ENCODE results near the gene WDR77.
A peak's percentile ranks its signal among the peaks of the same experiment; 100 is the strongest.

The WDR77 gene

GRCh38 chr1:111448918-111449702 is at the start of gene WDR77, which contains the start of gene ATP5PB:
Gene WDR77, minus strand, starts transcription at chr1:111449256. Its CDS starts 87 bp downstream, at chr1:111449169.
Gene ATP5PB, plus strand, starts transcription at chr1:111449464. Its CDS starts 78 bp downstream, at chr1:111449542.
- DNase-seq = peak; percentile 98

- no peak for DNase-seq
These were observed 48.5 kb upstream of the WDR77 start for GRCh38 chr1:111497592-111497991.

- DNase-seq = no peak
These were observed 47.3 kb upstream of the WDR77 start for GRCh38 chr1:111496398-111496797.

- DNase-seq = no peak
These were observed 42.0 kb upstream of the WDR77 start for GRCh38 chr1:111491070-111491469.

- no peak for DNase-seq
These were observed 41.2 kb upstream of the WDR77 start for GRCh38 chr1:111490220-111490619.

- peak; percentile 43 for DNase-seq
These were observed 40.5 kb upstream of the WDR77 start for GRCh38 chr1:111489604-111490003.

GRCh38 chr1:111488669-111489068 is 39.6 kb upstream of the WDR77 start:
- peak; percentile 21 for DNase-seq

GRCh38 chr1:111487133-111487532 is 38.1 kb upstream of the WDR77 start:
- no peak for DNase-seq

- DNase-seq = no peak
These were observed 37.4 kb upstream of the WDR77 start for GRCh38 chr1:111486431-111486830.

GRCh38 chr1:111484391-111485026 is 35.5 kb upstream of the WDR77 start:
- no peak for DNase-seq

GRCh38 chr1:111483876-111484275 is 34.8 kb upstream of the WDR77 start:
- no peak for DNase-seq

GRCh38 chr1:111483166-111483565 is 34.1 kb upstream of the WDR77 start:
- DNase-seq = no peak

- DNase-seq = peak; percentile 86
These were observed 32.5 kb upstream of the WDR77 start for GRCh38 chr1:111481387-111482221.

GRCh38 chr1:111480674-111481073 is 31.6 kb upstream of the WDR77 start:
- DNase-seq = no peak

GRCh38 chr1:111476761-111477309 is 27.8 kb upstream of the WDR77 start:
- no peak for DNase-seq

GRCh38 chr1:111476214-111476613 is 27.2 kb upstream of the WDR77 start:
- no peak for DNase-seq

GRCh38 chr1:111475701-111476100 is 26.6 kb upstream of the WDR77 start:
- DNase-seq = no peak

GRCh38 chr1:111474521-111474920 is 25.5 kb upstream of the WDR77 start:
- DNase-seq = no peak

GRCh38 chr1:111474106-111474505 is 25.1 kb upstream of the WDR77 start:
- no peak for DNase-seq

- DNase-seq = no peak
These were observed 22.5 kb upstream of the WDR77 start for GRCh38 chr1:111471538-111471937.

- peak; percentile 16 for DNase-seq
These were observed 22.0 kb upstream of the WDR77 start for GRCh38 chr1:111471012-111471411.

GRCh38 chr1:111470596-111470995 is 21.5 kb upstream of the WDR77 start:
- no peak for DNase-seq

- no peak for DNase-seq
These were observed 20.5 kb upstream of the WDR77 start for GRCh38 chr1:111469539-111469938.
